IPS-18a (cell line): ENCODE data around the gene SNRPE.

ENCODE experiments used
- H3K27ac ChIP-seq: one replicate; pipeline ENCODE4 v1.5.1; 2013; ENCODE audit warnings: low read length
- H3K27me3 ChIP-seq: one replicate; pipeline ENCODE4 v1.6.1; 2013; ENCODE audit warnings: mild to moderate bottlenecking, low read length; ENCODE audit not compliant: control insufficient read depth, insufficient read depth
- H3K36me3 ChIP-seq: one replicate; pipeline ENCODE4 v1.6.1; 2013; ENCODE audit warnings: low read depth, low read length; ENCODE audit not compliant: control insufficient read depth
- H3K4me1 ChIP-seq: one replicate; pipeline ENCODE4 v1.6.1; 2013; ENCODE audit warnings: low read depth, low read length; ENCODE audit not compliant: control insufficient read depth
- H3K4me3 ChIP-seq: one replicate; pipeline ENCODE4 v1.5.1; 2013; ENCODE audit warnings: low read length
- H3K9ac ChIP-seq: one replicate; pipeline ENCODE4 v1.6.1; 2013; ENCODE audit warnings: mild to moderate bottlenecking, low read length, moderate library complexity
- H3K9me3 ChIP-seq: one replicate; pipeline ENCODE4 v1.6.1; 2013; ENCODE audit warnings: low read depth, low read length; ENCODE audit not compliant: control insufficient read depth

SNRPE gene

GRCh38 chr1:203888807-203889251 lies 27.4 kb downstream of the SNRPE start:
- Histone ChIP-seq H3K36me3 (no peaks in the 10 kb centered on the region), H3K27ac (no peak overlapping the region), H3K9ac (no peak overlapping the region), H3K4me1 (no peaks in the 10 kb centered on the region), H3K27me3 (no peaks in the 10 kb centered on the region), H3K9me3 (peaks cover 3% of the 10 kb centered on the region), H3K4me3 (no peak overlapping the region)

GRCh38 chr1:203891950-203892349 lies 30.6 kb downstream of the SNRPE start:
- Histone ChIP-seq H3K4me1 (no peaks in the 10 kb centered on the region), H3K27me3 (no peaks in the 10 kb centered on the region), H3K9me3 (peaks cover 3% of the 10 kb centered on the region), H3K9ac (no peak overlapping the region), H3K36me3 (no peaks in the 10 kb centered on the region), H3K27ac (no peak overlapping the region), H3K4me3 (no peak overlapping the region)

DNA sequence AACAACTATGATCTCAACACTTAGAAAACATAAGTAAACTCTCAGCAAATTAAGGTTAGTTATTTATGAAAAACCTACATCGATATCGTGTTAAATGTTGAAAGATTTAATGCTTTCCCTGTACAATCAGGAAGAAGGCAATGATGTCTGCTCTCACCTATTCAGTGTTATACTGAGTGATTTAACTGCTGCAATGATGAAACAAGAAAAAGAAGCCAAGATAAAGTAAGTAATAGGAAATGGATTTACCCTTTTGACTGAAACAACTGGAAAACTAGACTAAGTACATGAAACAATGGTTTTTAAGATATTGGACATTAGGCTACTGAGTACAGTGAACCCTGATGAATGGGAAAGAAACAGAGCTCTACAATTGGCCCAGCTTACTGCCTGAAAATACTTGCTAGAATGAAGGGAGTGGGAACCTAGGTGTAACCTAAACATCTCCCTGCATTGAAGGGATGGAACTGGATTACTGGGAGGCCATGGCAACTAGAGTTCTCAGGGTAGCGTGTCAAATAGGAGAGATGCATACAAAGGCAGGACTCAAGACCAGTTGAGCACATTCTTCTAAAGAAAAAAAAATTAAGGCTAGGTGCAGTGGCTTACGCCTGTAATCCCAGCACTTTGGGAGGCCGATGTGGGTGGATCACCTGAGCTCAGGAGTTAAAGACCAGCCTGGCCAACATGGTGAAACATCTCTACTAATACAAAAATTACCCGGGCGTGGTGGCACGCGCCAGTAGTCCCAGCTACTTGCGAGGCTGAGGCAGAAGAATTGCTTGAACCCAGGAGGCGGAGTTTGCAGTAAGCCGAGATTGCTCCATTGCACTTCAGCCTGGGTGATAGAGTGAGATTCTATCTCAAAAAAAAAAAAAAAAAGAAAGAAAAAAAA lies 37.3 kb downstream of the SNRPE start:
- H3K4me3 ChIP-seq = no peak overlapping the region
- H3K27me3 ChIP-seq = no peaks in the 10 kb centered on the region
- no peaks in the 10 kb centered on the region for H3K4me1 ChIP-seq
- H3K27ac ChIP-seq = no peak overlapping the region
- no peaks in the 10 kb centered on the region for H3K36me3 ChIP-seq
- H3K9ac ChIP-seq = no peak overlapping the region
- H3K9me3 ChIP-seq = peaks cover under 1% of the 10 kb centered on the region

- Histone ChIP-seq H3K27ac (no peak overlapping the region), H3K36me3 (no peaks in the 10 kb centered on the region)
These were observed 37.9 kb downstream of the SNRPE start for GRCh38 chr1:203899353-203899716.

DNA sequence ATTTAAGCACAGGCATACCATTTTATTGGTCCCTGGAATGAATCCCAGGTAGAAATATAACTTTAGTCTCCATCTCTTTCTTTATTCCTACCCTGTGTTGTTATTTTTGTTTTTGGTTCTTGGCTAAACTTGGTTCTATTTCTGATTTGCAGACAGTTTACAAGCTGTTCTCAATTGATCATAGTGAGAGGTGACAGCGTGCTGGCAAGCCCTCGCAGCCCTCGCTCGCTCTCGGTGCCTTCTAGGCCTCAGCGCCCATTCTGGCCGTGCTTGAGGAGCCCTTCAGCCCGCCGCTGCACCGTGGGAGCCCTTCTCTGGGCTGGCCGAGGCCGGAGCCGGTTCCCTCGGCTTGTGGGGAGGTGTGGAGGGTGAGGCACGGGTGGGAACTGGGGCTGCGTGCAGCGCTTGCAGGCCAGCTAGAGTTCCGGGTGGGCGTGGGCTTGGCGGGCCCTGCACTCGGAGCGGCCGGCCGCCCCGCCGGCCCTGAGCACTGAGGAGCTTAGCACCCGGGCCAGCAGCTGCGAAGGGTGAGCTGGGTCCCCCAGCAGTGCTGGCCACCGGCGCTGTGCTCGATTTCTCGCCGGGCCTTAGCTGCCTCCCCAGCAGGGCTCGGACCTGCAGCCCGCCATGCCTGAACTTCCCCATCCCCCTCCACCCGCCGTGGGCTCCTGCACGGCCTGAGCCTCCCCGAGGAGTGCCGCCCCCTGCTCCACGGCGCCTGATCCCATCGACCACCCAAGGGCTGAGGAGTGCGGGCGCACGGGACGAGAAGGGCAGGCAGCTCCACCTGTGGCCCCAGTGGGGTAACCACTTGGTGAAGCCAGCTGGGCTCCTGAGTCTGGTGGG lies 38.7 kb downstream of the SNRPE start:
- H3K4me1 ChIP-seq = no peaks in the 10 kb centered on the region
- H3K4me3 ChIP-seq = no peak overlapping the region
- H3K9ac ChIP-seq = no peak overlapping the region
- no peak overlapping the region for H3K27ac ChIP-seq
- no peaks in the 10 kb centered on the region for H3K36me3 ChIP-seq
- no peaks in the 10 kb centered on the region for H3K27me3 ChIP-seq
- no peaks in the 10 kb centered on the region for H3K9me3 ChIP-seq

More at GRCh38 chr1:203899353-203899716, 37.9 kb downstream of the SNRPE start:
- Histone ChIP-seq H3K27me3 (no peaks in the 10 kb centered on the region), H3K4me1 (no peaks in the 10 kb centered on the region), H3K9ac (no peak overlapping the region), H3K4me3 (no peak overlapping the region), H3K9me3 (no peaks in the 10 kb centered on the region)

DNA sequence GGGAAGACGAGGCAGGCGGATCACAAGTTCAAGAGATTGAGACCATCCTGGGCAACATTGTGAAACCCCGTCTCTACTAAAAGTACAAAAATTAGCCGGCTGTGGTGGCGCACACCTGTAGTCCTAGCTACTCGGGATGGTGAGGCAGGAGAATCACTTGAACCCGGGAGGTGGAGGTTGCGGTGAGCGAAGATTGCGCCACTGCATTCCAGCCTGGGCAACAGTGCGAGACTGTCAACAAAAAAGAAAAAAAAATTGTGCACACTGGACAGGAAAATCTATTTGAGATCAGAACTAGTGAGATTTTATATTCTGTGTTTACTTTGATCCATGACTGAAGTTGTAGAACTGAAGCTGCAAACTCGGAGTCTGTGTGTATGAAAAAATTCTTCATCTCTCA lies 40.2 kb downstream of the SNRPE start:
- no peaks in the 10 kb centered on the region for H3K9me3 ChIP-seq
- no peaks in the 10 kb centered on the region for H3K27me3 ChIP-seq
- no peaks in the 10 kb centered on the region for H3K4me1 ChIP-seq
- H3K36me3 ChIP-seq = no peaks in the 10 kb centered on the region
- H3K27ac ChIP-seq = no peak overlapping the region
- H3K9ac ChIP-seq = no peak overlapping the region
- no peak overlapping the region for H3K4me3 ChIP-seq

DNA sequence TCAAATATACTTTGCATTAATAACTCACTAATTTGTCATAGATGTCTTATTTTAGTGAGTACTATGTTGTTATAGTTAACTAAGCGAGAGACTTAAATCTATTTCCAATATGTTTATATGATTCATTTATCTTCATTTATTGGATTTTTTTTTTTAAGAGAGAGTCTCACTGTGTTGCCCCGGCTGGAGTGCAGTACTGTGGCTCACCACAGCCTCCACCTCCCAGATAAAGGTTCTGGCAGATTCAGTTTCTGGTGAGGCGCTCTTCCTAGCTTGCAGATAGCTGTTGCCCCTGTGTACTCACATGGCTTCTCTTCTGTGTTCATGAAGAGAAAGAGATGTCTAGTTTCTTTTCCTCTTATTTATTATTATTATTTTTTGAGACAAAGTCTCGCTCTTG lies 43.9 kb downstream of the SNRPE start:
- H3K27ac ChIP-seq = no peak overlapping the region
- no peak overlapping the region for H3K4me3 ChIP-seq
- H3K36me3 ChIP-seq = no peaks in the 10 kb centered on the region
- no peaks in the 10 kb centered on the region for H3K9me3 ChIP-seq
- no peaks in the 10 kb centered on the region for H3K27me3 ChIP-seq
- no peak overlapping the region for H3K9ac ChIP-seq
- H3K4me1 ChIP-seq = no peaks in the 10 kb centered on the region

- Histone ChIP-seq H3K27ac (no peak overlapping the region), H3K9ac (no peak overlapping the region), H3K27me3 (no peaks in the 10 kb centered on the region), H3K4me1 (no peaks in the 10 kb centered on the region), H3K4me3 (no peak overlapping the region), H3K9me3 (no peaks in the 10 kb centered on the region), H3K36me3 (no peaks in the 10 kb centered on the region)
These were observed 45.5 kb downstream of the SNRPE start for GRCh38 chr1:203906932-203907331.

GRCh38 chr1:203907901-203908300 lies 46.5 kb downstream of the SNRPE start:
- Histone ChIP-seq H3K27me3 (no peaks in the 10 kb centered on the region), H3K4me1 (no peaks in the 10 kb centered on the region), H3K4me3 (no peak overlapping the region), H3K27ac (no peak overlapping the region), H3K9me3 (no peaks in the 10 kb centered on the region), H3K9ac (no peak overlapping the region), H3K36me3 (no peaks in the 10 kb centered on the region)

DNA sequence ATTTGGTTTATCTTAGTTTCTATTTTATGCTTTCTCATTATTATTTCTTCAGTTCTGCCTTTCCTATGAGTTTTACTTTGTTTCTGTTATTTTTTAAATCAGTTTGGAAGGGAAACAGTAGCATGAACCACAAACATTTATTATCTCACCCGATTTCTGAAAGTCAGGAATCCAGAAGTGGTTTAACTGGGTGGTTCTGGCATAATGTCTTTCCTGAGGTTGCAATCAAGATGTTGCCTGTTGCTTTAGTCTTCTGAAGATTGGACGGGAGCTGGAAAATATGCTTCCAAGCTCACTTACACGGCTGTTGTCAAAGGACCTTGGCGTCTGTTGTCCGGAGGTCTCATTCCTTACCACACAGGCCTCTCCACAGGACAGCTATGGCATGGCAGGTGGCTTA lies 50.4 kb downstream of the SNRPE start:
- Histone ChIP-seq H3K27me3 (no peaks in the 10 kb centered on the region), H3K27ac (no peak overlapping the region), H3K9me3 (no peaks in the 10 kb centered on the region), H3K4me3 (no peak overlapping the region), H3K4me1 (no peaks in the 10 kb centered on the region), H3K36me3 (no peaks in the 10 kb centered on the region), H3K9ac (no peak overlapping the region)

DNA sequence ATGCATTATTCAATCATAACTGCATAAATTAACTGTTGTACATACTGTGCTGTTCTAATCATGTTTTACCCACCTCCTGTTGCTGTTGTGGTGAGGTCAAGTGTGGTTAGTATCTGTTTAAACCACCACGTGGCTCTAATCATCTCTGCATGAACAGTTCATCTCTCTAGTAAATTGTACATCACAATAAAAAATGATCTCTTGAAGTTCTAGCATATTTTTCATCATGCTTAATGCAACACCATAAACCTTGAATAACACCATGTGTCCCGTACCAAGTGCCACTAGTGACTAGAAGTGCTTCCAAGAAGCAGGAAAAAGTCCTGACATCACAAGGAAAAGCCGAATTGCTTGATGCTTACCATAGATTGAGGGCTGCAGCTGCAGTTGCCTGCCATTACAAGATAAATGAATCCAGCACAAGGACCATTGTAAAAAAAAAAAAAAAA lies 51.7 kb downstream of the SNRPE start:
- Histone ChIP-seq H3K27me3 (no peaks in the 10 kb centered on the region), H3K9me3 (no peaks in the 10 kb centered on the region), H3K4me1 (no peaks in the 10 kb centered on the region), H3K9ac (no peak overlapping the region), H3K27ac (no peak overlapping the region), H3K36me3 (no peaks in the 10 kb centered on the region), H3K4me3 (no peak overlapping the region)
